Smooth muscle cell (in vitro differentiated cells): ENCODE measurements around the gene PRSS56. TPM values are rescaled to one million over a fixed set of nuclear protein-coding genes. Genes with fewer than 3 reads are reported as not detected.

Experiments used
- DNase-seq: peaks from one replicate; lab custom pipeline; 2025; ENCODE audit not compliant: unreplicated experiment; lab: John Stamatoyannopoulos, UW
- H2AFZ ChIP-seq: fragments of 200-600 bp; sonication (generic); 2 replicates; pipeline ENCODE4 v1.6.0; 2016; ENCODE audit warnings: antibody characterized with exemption, low read depth, mild to moderate bottlenecking
- H3F3A ChIP-seq: fragments of 200-600 bp; sonication (generic); 2 replicates; pipeline ENCODE4 v1.6.0; 2017; ENCODE audit warnings: antibody characterized with exemption, low read depth
- H3K27ac ChIP-seq: fragments of 200-600 bp; sonication (generic); 2 replicates; pipeline ENCODE4 v1.5.1; 2016; ENCODE audit warnings: low read depth, mild to moderate bottlenecking
- H3K27me3 ChIP-seq: fragments of 200-600 bp; sonication (generic); 2 replicates; pipeline ENCODE4 v1.6.1; 2016; ENCODE audit warnings: low read depth, mild to moderate bottlenecking
- H3K36me3 ChIP-seq: fragments of 200-600 bp; sonication (generic); 2 replicates; pipeline ENCODE4 v1.5.1; 2016; ENCODE audit warnings: low read depth
- H3K4me1 ChIP-seq: fragments of 200-600 bp; sonication (generic); 2 replicates; pipeline ENCODE4 v1.5.1; 2016; ENCODE audit warnings: low read depth
- H3K4me2 ChIP-seq: fragments of 200-600 bp; sonication (generic); 2 replicates; pipeline ENCODE4 v1.6.0; 2016; ENCODE audit warnings: mild to moderate bottlenecking
- H3K4me3 ChIP-seq: fragments of 200-600 bp; sonication (generic); 2 replicates; pipeline ENCODE4 v1.5.1; 2016; ENCODE audit warnings: mild to moderate bottlenecking
- H3K79me2 ChIP-seq: fragments of 200-600 bp; sonication (generic); 2 replicates; pipeline ENCODE4 v1.6.0; 2016; ENCODE audit warnings: low read depth, mild to moderate bottlenecking
- H3K9ac ChIP-seq: fragments of 200-600 bp; sonication (generic); 2 replicates; pipeline ENCODE4 v1.6.0; 2016; ENCODE audit warnings: low read depth
- H3K9me3 ChIP-seq: fragments of 200-600 bp; sonication (generic); replicated peaks from 2 replicates; pipeline ENCODE4 v1.5.1; 2016; ENCODE audit warnings: low read depth
- H4K20me1 ChIP-seq: fragments of 200-600 bp; sonication (generic); 2 replicates; pipeline ENCODE4 v1.6.0; 2016; ENCODE audit warnings: low read depth
- WGBS: methylation state at CpG from one replicate; pipeline ENCODE4 v1.1.7; 2016; ENCODE audit warnings: low lambda C conversion rate; 5-methylcytosine and 5-hydroxymethylcytosine counted together
- polyA plus RNA-seq: library from polyadenylated mRNA; unstranded; fragments of >200 nt; fragmentation: Nextera tagmentation; extraction: Ambion mirVana; gene quantifications from 2 replicates; pipeline ENCODE4 v1.2.1, GENCODE V29; 2016
- total RNA-seq: library from RNA; depleted of rRNA; stranded (reverse); fragments of >200 nt; gene quantifications from 2 replicates; pipeline ENCODE4 v1.2.3, GENCODE V29; 2014
- TF ChIP-seq, protein P1 (sequence below): fragments of 200-600 bp; sonication (generic); IDR thresholded peaks from 2 replicates; pipeline ENCODE4 v1.5.1; 2017; ENCODE audit warnings: borderline replicate concordance, mild to moderate bottlenecking, antibody characterized with exemption; ENCODE audit not compliant: insufficient read depth, poor library complexity, severe bottlenecking

The PRSS56 gene
- total and polyA plus RNA-seq, 2 experiments from 2014 or later: not detected

- peak overlapping the region; percentile 80 for H3K4me2 ChIP-seq
- DNase-seq: no peak
Observed at GRCh38 chr2:232486558-232487384, 33.4 kb upstream of the PRSS56 start.

GRCh38 chr2:232487385-232488096 lies 32.6 kb upstream of the PRSS56 start, which contains the start of gene ECEL1:
TSS of gene ECEL1 (minus strand) at chr2:232487834. CDS start at chr2:232486653, 1,181 bp downstream.
- no peaks in the 10 kb centered on the region for H3K9me3 ChIP-seq
- no peaks in the 10 kb centered on the region for H3K36me3 ChIP-seq
- H3K4me2 ChIP-seq: peak within 1 kb of the TSS; percentile 80
- H3K9ac ChIP-seq: no peak within 1 kb of the TSS
- H3K27me3 ChIP-seq: peaks cover 72% of the 10 kb centered on the region
- TF ChIP-seq, protein P1, sequence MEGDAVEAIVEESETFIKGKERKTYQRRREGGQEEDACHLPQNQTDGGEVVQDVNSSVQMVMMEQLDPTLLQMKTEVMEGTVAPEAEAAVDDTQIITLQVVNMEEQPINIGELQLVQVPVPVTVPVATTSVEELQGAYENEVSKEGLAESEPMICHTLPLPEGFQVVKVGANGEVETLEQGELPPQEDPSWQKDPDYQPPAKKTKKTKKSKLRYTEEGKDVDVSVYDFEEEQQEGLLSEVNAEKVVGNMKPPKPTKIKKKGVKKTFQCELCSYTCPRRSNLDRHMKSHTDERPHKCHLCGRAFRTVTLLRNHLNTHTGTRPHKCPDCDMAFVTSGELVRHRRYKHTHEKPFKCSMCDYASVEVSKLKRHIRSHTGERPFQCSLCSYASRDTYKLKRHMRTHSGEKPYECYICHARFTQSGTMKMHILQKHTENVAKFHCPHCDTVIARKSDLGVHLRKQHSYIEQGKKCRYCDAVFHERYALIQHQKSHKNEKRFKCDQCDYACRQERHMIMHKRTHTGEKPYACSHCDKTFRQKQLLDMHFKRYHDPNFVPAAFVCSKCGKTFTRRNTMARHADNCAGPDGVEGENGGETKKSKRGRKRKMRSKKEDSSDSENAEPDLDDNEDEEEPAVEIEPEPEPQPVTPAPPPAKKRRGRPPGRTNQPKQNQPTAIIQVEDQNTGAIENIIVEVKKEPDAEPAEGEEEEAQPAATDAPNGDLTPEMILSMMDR: no peak
- no peaks in the 10 kb centered on the region for H4K20me1 ChIP-seq
- no peak for DNase-seq
- 5% methylated on average over 40 of the region's 102 CpGs for WGBS
- no peak within 1 kb of the TSS for H2AFZ ChIP-seq
- no peaks in the 10 kb centered on the region for H3K79me2 ChIP-seq
- H3K27ac ChIP-seq: no peak within 1 kb of the TSS
- H3F3A ChIP-seq: no peaks in the 10 kb centered on the region
- H3K4me3 ChIP-seq: peak within 1 kb of the TSS; percentile 29
- H3K4me1 ChIP-seq: no peaks in the 10 kb centered on the region

More at GRCh38 chr2:232486558-232487384, 33.4 kb upstream of the PRSS56 start:
- Histone ChIP-seq H3K9ac (no peak overlapping the region), H3K36me3 (no peaks in the 10 kb centered on the region), H3K27ac (no peak overlapping the region), H2AFZ (no peak overlapping the region), H3K4me1 (no peaks in the 10 kb centered on the region), H3K27me3 (peaks cover 80% of the 10 kb centered on the region), H3K4me3 (peak overlapping the region; percentile 29), H3K79me2 (no peaks in the 10 kb centered on the region), H3K9me3 (no peaks in the 10 kb centered on the region), H4K20me1 (no peaks in the 10 kb centered on the region), H3F3A (no peaks in the 10 kb centered on the region)
- 11% methylated on average over 62 of the region's 74 CpGs for WGBS
- TF ChIP-seq, protein P1: no peak

DNA sequence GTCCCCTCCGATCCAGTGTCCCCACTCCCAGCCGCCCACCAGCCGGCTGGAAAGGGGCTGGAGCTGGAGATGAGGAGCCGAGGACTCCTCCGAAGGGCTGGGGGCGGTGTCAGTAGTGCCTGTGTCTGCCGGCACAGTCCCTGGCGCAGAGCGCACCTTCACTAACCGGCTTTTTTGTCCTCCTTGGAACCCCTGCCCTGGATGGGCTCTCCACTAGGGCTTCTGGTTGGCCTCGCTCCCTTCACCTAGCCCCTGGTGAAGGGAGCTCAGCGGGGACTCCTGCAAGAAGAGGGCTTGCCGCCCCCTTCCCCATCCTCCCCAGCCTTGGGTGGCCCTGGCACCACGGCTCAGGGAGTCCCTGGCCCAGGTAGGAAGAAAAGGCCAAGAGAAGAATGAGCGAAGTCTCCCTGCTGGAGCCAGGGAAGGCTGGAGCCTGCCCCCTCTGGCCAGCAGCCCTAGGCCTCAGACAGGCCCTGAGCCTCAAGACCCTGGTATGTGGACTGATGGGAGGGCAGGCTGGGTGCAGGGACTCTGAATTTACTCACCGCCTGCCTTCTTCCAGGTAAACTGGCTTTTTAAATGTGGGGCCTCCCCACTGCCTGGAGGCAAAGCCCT lies 32.0 kb upstream of the PRSS56 start:
- H3K79me2 ChIP-seq: no peaks in the 10 kb centered on the region
- no peak overlapping the region for H3K4me2 ChIP-seq
- no peaks in the 10 kb centered on the region for H3K9me3 ChIP-seq
- WGBS: 20% methylated on average over 15 of the region's 16 CpGs
- H3K4me1 ChIP-seq: no peaks in the 10 kb centered on the region
- H3F3A ChIP-seq: no peaks in the 10 kb centered on the region
- TF ChIP-seq, protein P1: no peak
- H3K27me3 ChIP-seq: peaks cover 65% of the 10 kb centered on the region
- H3K36me3 ChIP-seq: no peaks in the 10 kb centered on the region
- DNase-seq: no peak
- no peak overlapping the region for H3K4me3 ChIP-seq
- no peak overlapping the region for H3K27ac ChIP-seq
- H4K20me1 ChIP-seq: no peaks in the 10 kb centered on the region
- H2AFZ ChIP-seq: no peak overlapping the region
- H3K9ac ChIP-seq: no peak overlapping the region
